Muscle of arm (tissue), 14 donors: Measurements from ENCODE around the gene LCE1D. TPM values are rescaled to one million over a fixed set of nuclear protein-coding genes. Genes with fewer than 3 reads are reported as not detected.

ENCODE experiments used
- DNase-seq: peaks from one replicate; pipeline ENCODE4 v3.0.0-alpha.2; 2013
- long read RNA-seq, 11 donors: transcript quantifications; one replicate each; lab custom pipeline, GENCODE V29; 2026
- polyA plus RNA-seq, 12 donors: library from polyadenylated mRNA; unstranded; fragments of 120-200 nt; gene quantifications; one replicate each; pipeline ENCODE4 v1.2.1, GENCODE V29; 2013; ENCODE audit not compliant: insufficient read length in 12 of 12

Gene LCE1D, protein sequence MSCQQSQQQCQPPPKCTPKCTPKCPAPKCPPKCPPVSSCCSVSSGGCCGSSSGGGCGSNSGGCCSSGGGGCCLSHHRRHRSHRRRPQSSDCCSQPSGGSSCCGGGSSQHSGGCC
- not detected for polyA plus RNA-seq
- long read RNA-seq, donor 1: 0 reads
- long read RNA-seq, donor 2: 0 reads
- long read RNA-seq, donor 3: 0 reads
- long read RNA-seq, donor 4: 0 reads
- long read RNA-seq, donor 5: 0 reads
- long read RNA-seq, donor 6: 0 reads
- long read RNA-seq, donor 7: 0 reads
- long read RNA-seq, donor 8: 0 reads
- long read RNA-seq, donor 9: 0 reads
- long read RNA-seq, donor 10: 0 reads
- long read RNA-seq, donor 11: 0 reads

DNA sequence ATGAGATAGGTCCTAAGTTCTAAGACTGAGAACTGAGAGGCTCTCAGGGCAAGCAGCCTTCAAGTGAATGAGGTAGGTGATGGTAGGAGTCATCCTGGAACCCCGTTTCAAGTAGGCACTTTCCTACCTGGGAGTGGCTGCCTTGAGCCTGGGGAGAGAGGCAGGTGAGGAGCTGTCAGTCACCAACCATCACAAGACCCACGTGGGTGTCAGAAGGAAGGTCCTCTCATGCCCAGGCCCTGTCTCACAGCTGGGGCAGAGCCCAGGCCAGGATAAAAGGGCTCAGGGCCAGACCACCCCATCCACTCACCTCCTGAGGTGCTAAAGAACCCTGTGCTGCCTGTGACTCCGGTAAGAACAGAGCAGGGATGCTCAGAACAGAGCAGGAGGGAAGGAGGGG, at the start of gene LCE1D:
LCE1D (plus strand) TSS at position 301 of the 400 bp plus-strand sequence. CDS start 1,074 bp downstream, outside the sequence.
- DNase-seq: no peak

DNA sequence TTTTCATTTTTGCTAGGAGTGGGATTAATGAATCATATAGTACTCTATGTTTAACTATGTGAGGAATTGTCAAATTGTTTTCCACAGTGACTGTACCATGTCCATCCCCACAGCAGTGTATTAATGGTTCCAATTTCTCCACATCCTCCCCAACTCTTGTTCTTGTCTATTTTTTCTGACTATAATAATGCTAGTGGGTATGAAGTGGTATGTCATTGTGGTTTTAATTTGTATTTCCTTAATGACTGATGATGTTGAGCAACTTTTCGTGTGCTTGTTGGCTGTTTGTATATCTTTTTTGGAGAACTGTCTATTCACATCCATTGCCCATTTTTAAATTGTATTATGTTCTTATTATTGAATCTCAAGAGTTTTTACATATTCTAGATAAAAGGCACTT, 48.7 kb upstream of the LCE1D start:
- DNase-seq: no peak

DNA sequence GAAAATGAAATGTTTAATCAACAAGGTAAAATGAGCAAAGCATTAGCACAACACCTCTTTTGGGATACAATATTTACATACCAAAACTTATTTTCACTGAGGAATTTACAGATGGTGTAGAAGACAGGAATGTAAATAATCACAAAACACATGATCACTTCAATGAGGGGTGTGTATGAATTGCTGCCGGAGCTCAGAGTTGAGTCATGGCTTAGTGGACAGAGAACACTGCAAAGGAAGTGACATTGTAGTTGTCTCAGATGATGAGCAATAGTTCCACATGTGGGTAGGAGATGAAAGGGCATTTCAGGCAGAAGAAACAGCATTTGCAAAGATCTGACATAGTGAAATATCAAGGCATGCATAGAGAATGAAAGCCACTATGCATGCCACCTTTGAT, 44.3 kb upstream of the LCE1D start:
- no peak for DNase-seq

DNA sequence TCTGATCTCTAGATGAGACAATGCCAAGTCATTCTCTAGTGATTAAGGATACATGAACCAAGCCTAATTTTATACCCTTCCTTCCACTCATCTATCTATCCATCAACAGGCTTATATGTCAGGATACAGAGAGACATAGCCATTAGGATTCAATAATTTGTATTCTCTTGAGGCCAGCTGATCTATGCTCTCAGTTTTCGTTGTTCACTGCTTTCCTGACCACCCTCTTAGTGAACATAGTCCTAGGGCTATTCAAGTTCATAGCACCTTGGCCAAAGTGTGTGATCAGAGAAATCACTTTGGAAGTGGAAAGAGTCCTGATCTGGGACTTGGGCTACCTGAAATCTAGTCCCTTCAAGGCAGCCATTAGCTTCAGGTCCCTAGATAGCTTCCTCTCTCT, 42.9 kb upstream of the LCE1D start:
- DNase-seq: no peak

DNA sequence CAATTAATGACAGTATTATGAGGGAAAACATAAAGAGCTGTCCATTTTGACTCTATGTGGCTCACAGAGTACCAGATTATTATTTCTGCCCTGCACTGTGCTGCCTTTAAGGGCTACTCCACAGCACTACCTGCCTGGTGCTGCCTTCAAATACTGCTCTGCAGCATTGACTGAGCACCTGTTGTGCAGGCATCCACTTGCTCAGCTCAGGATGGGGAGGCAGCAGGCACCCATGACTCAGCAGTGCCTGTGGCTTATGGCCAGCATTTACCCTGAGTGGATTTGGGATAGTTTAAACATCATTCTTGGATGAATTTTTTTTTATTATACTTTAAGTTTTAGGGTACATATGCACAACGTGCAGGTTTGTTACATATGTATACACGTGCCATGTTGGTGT, 39.6 kb upstream of the LCE1D start:
- no peak for DNase-seq

DNA sequence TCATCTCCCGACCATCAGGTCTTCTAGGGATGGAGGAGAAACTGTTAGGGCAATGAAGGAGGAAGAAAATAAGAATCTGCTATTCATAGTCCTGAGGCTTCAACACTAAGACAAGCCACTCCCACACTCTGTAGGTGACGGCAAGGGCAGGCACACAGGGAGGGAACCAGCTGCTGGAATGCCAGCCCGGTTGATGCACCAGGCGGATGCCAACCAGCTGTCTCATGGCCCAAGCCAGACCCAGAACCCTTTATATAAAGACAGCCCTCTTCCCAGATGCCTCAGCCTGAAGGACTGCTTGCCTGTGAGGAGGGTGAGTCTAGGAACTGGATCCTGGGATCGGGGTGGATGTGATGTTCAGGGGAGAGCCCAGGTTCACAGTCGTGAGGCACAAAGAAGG, 38.8 kb upstream of the LCE1D start, which contains the start of gene KPRP:
KPRP (plus strand) TSS at position 279 of the 400 bp plus-strand sequence. CDS start 1,564 bp downstream, outside the sequence.
- no peak for DNase-seq

DNA sequence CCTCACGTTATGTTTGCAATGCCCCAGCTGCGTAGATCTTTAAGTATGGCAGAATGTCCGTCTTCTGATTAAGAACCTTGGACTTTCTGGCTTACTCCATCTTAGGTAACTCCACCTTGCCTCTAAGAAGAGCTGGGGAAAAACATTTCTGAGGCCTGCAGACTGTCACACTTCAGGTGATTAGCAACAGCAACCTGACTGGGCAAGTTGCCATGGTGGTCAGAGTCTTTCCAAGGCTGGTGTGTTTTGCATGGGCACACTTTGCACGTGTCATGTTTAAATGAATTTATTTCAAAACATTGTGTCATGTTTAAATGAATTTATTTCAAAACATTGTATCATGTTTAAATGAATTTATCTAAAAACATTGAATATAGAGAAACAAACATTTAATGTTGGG, 37.9 kb upstream of the LCE1D start:
- DNase-seq: no peak

DNA sequence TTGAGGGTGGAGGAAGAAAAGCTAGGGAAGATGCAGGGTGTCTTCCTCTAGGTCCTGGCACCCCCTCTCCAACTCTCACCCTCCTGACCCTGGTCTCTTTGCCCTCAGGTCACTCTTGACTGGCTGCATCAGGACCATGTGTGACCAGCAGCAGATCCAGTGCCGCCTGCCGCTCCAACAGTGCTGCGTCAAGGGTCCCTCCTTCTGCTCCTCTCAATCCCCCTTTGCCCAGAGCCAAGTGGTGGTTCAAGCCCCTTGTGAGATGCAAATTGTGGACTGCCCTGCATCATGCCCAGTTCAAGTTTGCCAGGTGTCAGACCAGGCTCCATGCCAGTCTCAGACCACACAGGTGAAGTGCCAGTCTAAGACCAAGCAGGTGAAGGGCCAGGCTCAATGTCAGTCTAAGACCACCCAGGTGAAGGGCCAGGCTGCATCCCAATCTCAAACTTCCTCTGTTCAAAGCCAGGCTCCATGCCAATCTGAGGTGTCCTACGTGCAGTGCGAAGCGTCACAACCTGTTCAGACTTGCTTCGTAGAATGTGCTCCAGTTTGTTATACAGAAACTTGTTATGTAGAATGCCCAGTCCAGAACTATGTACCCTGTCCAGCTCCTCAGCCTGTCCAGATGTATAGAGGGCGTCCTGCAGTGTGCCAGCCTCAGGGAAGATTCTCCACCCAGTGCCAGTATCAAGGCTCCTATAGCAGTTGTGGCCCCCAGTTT, 36.9 kb upstream of the LCE1D start:
- DNase-seq: no peak

DNA sequence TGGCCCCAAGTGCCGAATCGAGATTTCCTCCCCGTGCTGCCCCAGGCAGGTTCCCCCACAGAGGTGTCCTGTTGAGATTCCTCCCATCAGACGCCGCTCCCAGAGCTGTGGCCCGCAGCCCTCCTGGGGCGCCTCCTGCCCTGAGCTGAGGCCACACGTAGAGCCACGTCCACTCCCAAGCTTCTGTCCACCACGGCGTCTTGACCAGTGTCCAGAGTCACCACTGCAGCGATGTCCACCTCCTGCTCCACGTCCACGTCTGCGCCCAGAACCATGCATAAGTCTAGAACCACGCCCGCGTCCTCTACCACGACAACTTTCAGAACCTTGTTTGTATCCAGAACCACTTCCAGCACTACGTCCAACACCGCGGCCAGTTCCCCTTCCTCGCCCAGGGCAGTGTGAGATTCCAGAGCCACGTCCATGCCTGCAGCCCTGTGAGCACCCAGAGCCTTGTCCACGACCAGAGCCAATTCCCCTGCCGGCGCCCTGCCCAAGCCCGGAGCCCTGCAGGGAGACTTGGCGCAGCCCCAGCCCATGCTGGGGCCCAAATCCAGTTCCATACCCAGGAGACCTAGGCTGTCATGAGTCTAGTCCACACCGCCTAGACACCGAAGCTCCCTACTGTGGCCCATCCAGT, 35.9 kb upstream of the LCE1D start:
- DNase-seq: no peak

DNA sequence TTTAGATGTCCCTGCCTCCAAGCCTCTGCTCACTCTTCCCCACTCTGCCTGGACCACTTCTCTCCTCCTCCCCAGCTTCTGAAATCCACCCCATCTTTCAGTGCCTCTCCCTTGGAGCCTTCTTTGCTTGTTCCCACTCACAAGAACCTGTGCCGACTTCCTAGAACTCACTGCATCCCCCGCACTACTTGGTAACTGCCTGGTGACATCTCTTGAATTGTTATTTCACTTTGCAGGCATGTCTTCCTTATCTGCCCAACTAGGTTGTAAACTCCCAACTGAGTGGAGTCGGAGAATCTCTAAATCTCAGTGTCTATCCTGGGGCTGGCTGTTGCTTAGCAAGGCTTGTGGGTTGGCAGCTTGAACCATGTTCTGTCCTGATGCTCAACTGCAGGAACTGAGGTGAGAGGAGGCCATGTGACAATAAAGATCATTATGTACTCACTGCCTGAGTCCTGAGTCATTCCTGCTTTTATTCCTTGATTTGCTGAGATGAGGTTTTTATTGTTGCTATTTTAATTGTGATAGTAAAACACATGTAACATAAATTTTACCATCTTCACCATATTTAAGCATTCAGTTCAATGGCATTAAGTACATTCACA, 34.8 kb upstream of the LCE1D start:
- no peak for DNase-seq

DNA sequence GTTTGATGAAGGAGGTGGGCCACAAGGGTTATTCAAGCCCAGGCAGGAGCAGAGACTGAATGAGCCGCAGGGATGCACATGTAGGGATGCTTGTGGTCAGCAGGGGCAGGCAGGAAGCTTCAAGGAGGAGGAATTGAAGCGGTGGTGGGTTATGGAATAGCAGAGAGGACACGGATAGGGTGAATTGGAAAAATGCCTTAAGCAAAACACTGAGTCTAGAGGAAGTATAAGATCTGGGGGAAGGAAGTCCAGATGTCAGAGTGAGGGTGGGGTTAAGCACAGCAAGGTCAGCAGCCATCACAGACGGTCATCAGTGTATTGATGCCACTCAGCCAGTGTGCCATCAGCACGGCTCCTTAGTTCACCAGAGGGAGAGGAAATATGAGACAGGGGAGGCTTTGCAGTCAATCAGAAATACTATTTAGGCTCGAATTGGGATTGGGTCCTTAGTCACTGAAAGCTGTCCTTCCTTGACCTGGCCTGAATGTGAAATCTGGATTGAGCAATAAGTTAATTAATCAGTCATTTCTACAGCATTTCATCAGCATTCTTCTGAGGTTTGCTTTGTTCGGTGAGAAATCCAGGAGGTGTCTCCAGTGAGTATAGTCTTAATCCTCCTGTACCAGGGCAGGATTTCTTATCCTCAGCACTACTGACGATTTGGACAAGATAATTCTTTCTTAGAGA, 27.5 kb upstream of the LCE1D start:
- no peak for DNase-seq

DNA sequence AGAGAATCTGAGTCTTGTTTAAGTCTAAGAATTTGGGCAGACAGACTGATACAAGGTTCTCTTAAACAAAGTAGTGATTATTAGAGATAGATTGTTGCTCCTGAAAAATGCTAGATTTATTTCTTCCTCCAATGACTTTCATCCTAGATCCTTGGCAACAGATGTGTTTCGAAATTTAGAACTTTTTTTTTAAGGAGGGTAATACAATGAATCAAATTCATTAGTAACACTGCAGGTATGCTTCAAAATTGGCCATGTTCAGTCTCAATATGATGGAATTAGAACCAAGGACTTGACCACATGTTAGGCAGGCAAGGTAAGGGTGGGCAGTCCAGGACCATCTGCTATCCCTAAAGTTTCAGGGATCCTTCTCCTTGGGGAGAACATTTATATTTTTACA, 26.1 kb upstream of the LCE1D start:
- DNase-seq: no peak

DNA sequence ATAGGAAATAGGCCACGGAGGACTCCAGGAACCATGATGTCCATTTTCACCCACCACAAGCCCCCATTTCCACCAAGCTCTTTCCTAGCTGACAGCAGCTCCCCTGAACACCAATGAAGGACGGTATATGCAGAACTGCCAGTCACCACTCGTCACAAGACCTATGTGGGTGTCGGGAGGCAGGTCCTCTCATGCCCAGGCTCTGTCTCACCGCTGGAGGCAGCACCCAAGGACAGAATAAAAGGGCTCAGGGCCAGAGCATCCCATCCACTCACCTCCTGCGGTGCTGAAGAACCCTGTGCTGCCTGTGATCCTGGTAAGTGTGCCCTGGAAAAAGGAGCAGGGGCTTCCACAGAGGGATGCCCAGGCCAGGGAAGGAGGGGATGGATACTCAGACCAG, 21.6 kb upstream of the LCE1D start, which contains the start of gene LCE1F:
LCE1F (plus strand) TSS at position 266 of the 400 bp plus-strand sequence. CDS start 1,232 bp downstream, outside the sequence.
- DNase-seq: no peak

DNA sequence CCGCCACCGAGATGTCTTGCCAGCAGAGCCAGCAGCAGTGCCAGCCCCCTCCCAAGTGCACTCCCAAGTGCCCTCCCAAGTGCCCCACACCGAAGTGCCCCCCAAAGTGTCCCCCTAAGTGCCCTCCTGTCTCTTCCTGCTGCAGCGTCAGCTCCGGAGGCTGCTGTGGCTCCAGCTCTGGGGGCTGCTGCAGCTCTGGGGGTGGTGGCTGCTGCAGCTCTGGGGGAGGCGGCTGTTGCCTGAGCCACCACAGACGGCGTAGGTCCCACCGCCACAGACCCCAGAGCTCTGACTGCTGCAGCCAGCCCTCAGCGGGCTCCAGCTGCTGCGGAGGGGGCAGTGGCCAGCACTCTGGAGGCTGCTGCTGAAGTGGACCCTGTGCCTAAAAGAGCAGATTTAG, 20.2 kb upstream of the LCE1D start:
- DNase-seq: no peak

DNA sequence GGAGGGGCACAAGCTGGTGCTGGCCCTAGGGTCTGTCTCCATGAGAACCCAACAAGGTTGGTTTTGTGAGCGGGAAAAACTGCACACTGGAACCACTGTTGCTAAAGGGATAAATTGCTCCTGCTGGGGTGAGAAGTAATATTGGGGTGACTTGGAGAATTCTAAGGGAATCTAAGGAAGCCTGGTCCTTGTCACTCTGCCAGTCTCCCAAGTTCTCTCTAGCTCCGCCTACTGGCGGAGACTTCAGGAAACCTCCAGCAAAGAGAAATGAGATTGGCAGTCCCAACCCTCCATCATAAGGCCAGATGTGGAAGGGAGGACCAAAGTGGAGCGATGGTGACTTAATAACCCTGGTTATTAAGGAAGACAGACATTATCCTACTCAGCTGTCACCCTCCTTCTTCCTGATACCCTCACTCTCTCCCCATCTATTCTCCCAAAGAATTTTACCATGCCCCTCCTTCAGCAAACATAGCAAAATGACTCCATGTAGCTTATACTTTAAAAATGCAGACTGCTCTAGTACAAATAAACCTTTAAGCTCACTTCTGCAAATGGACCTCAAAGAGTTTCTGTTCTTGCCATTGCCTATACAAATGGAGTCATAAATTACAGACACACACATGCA, 18.9 kb upstream of the LCE1D start:
- DNase-seq: no peak

DNA sequence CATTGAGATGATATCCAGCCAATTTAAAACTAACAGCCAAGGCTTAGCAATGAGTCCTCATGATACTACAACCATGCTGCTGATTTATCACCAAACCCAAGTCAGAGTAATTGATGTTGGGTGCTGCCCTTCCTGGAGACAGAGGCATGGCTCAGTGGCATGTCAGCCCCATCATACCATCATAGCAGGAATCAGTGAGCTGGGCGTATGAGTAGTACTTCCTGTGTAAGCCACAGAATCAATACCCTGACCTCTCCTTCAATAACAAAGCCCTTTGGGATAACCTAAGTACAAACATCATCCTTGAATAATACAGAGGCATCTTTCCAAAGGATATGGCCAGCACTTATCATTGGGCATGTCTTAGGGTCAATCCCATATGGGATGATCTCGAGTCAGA, 13.4 kb upstream of the LCE1D start:
- no peak for DNase-seq

DNA sequence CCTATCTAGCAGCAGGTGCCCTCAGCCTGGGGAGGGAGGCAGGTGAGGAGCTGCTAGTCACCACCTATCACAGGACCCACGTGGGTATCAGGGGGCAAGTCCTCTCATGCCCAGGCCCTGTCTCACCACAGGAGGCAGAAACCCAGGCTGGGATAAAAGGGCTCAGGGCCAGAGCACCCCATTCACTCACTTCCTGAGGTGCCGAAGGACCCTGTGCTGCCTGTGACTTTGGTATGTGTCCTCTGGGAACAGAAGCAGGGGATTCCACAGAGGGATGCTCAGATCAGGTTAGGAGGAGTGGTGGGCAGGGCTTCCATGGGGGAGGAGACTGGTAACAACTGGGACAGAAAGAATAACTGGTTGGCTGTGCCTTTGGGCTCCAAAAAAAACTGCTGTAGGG, 10.4 kb upstream of the LCE1D start, which contains the start of gene LCE1E:
LCE1E (plus strand) TSS at position 181 of the 400 bp plus-strand sequence. CDS start 1,043 bp downstream, outside the sequence.
- DNase-seq: no peak

DNA sequence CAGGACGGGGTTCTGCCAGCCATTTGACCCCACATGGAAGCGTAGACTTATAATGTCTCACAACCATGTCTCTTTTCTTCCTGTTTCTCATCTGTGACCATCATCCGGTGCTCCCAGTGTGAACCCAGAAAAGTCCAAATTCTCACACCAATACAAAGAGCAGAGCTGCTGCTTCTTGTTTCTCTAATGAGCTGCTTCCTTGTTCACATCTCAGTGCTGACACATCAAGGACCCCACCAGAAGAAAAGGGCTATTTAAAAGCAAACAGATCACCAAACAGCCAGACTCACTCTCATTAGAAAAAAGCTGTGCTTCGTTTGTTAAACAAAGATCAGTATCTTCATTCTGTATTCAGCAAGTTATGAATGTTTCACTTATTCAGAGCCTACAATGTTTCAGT, 835 bp upstream of the LCE1D start:
- no peak for DNase-seq

DNA sequence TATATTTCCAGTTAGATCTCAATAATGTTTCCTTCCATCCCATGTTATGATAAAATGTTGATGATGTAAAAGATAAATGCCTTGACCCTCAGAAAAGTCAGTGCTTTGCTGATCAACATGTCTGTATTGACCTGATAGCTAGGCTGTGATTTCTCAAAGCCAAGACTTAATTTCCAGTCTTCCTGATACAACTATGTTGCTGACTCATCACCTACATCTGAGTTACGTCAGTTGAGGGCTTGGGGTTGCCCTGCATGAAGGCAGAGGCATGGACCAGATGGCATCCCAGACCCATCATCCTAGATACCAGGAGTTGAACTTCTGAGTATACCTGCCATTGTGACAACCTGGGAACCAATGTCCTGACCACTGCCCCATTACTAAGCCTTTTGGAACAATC, 4.8 kb downstream of the LCE1D start:
- no peak for DNase-seq

DNA sequence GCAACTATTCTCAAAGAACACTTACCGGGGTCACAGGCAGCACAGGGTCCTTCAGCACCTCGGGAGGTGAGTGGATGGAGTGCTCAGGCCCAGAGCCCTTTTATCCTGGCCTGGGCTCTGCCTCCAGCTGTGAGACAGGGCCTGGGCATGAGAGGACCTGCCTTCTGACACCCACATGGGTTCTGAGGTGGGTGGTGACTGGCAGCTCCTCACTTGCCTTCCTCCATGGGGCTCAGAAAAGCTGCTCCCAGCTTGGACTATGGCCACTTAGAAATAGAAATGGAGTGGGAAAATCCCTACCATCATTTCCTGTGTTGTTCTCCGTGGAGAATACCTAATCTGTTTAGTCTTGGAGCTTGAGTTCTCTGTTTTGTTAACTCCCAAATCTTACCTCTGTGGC, 10.1 kb downstream of the LCE1D start, which contains the start of gene LCE1C:
LCE1C (minus strand) TSS at position 76 of the 400 bp plus-strand sequence. CDS start 1,173 bp downstream, outside the sequence.
- no peak for DNase-seq

DNA sequence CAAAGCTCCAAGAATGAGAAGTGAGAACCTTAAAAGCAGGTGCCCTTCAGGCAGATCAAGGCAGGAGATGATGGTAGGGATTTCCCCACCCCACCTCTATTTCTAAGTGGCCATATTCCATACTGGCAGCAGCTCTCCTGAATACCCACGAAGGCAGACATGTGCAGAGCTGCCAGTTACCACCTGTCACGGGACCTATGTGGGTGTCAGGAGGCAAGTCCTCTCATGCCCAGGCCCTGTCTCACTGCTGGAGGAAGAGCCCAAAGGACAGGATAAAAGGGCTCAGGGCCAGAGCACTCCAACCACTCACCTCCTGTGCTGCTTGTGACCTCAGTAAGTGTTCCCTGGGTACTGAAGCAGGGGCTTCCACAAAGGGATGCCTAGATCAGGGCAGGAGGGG, 14.5 kb downstream of the LCE1D start:
- no peak for DNase-seq
